ENCODE measurements around the gene FTO.

The FTO gene

GRCh38 chr16:54163197-54163843, 459.4 kb downstream of the FTO start:
- DNase-seq (ENCODE audit: low read depth): no peak
- no peak for TF ChIP-seq CTCF (IDR thresholded peaks at IDR 0.05; ENCODE audit: low read depth, low read length, missing control alignments)
- H3K4me3 ChIP-seq (ENCODE audit: low read depth, low read length): no peak overlapping the region

- no peak for DNase-seq (ENCODE audit: low read depth)
- no peak overlapping the region for H3K4me3 ChIP-seq (ENCODE audit: low read depth, low read length)
- no peak for TF ChIP-seq CTCF (IDR thresholded peaks at IDR 0.05; ENCODE audit: low read depth, low read length, missing control alignments)
Measured at GRCh38 chr16:54164789-54165173, 460.8 kb downstream of the FTO start.

- H3K4me3 ChIP-seq (ENCODE audit: low read depth, low read length): no peak overlapping the region
- TF ChIP-seq CTCF (IDR thresholded peaks at IDR 0.05; ENCODE audit: low read depth, low read length, missing control alignments): no peak
- no peak for DNase-seq (ENCODE audit: low read depth)
Measured at GRCh38 chr16:54165174-54165911, 461.4 kb downstream of the FTO start.

- no peak for DNase-seq (ENCODE audit: low read depth)
- no peak overlapping the region for H3K4me3 ChIP-seq (ENCODE audit: low read depth, low read length)
- no peak for TF ChIP-seq CTCF (IDR thresholded peaks at IDR 0.05; ENCODE audit: low read depth, low read length, missing control alignments)
Measured at GRCh38 chr16:54165912-54166865, 462.2 kb downstream of the FTO start.

GRCh38 chr16:54169112-54169511, 465.2 kb downstream of the FTO start:
- no peak for TF ChIP-seq CTCF (IDR thresholded peaks at IDR 0.05; ENCODE audit: low read depth, low read length, missing control alignments)
- H3K4me3 ChIP-seq (ENCODE audit: low read depth, low read length): no peak overlapping the region
- no peak for DNase-seq (ENCODE audit: low read depth)

GRCh38 chr16:54171626-54172537, 467.9 kb downstream of the FTO start:
- TF ChIP-seq CTCF (IDR thresholded peaks at IDR 0.05; ENCODE audit: low read depth, low read length, missing control alignments): no peak
- H3K4me3 ChIP-seq (ENCODE audit: low read depth, low read length): no peak overlapping the region
- DNase-seq (ENCODE audit: low read depth): no peak
